Endothelial cell of umbilical vein (primary cell): ENCODE measurements around the gene GZF1.

ENCODE experiments used
- EZH2 ChIP-seq: IDR thresholded peaks from 2 replicates; pipeline ENCODE4 v1.6.1; 2012; ENCODE audit warnings: borderline replicate concordance, low read depth, mild to moderate bottlenecking, moderate library complexity, low read length, inconsistent platforms; ENCODE audit not compliant: severe bottlenecking
- FOS ChIP-seq: IDR thresholded peaks from 2 replicates; pipeline ENCODE4 v1.6.1; 2011; ENCODE audit warnings: mild to moderate bottlenecking, low read length, moderate library complexity, borderline replicate concordance; ENCODE audit not compliant: insufficient read depth
- MYC ChIP-seq: IDR thresholded peaks from one replicate; pipeline ENCODE4 v1.6.1; 2011; ENCODE audit warnings: mild to moderate bottlenecking, low read depth, low read length
- POLR2A ChIP-seq: IDR thresholded peaks from 2 replicates; pipeline ENCODE4 v1.6.1; 2012; ENCODE audit warnings: low read depth, mild to moderate bottlenecking, control low read depth, low read length
- TF ChIP-seq, protein P1 (sequence below), 2 donors: IDR thresholded peaks; 1 replicate in 1 of 2; 2 replicates in 1 of 2; pipeline ENCODE4 v1.5.1; 2011; ENCODE audit warnings: low read length in 2 of 2, mild to moderate bottlenecking in 2 of 2, moderate library complexity in 2 of 2, control low read depth in 1 of 2, inconsistent platforms in 1 of 2, low read depth in 1 of 2; ENCODE audit not compliant: insufficient read depth in 1 of 2; ENCODE audit errors: extremely low read depth in 1 of 2
- TF ChIP-seq, protein P2 (sequence below): IDR thresholded peaks from 2 replicates; pipeline ENCODE4 v1.6.1; 2011; ENCODE audit not compliant: insufficient read depth, insufficient read length

- no peak for TF ChIP-seq MYC
- TF ChIP-seq, protein P1, sequence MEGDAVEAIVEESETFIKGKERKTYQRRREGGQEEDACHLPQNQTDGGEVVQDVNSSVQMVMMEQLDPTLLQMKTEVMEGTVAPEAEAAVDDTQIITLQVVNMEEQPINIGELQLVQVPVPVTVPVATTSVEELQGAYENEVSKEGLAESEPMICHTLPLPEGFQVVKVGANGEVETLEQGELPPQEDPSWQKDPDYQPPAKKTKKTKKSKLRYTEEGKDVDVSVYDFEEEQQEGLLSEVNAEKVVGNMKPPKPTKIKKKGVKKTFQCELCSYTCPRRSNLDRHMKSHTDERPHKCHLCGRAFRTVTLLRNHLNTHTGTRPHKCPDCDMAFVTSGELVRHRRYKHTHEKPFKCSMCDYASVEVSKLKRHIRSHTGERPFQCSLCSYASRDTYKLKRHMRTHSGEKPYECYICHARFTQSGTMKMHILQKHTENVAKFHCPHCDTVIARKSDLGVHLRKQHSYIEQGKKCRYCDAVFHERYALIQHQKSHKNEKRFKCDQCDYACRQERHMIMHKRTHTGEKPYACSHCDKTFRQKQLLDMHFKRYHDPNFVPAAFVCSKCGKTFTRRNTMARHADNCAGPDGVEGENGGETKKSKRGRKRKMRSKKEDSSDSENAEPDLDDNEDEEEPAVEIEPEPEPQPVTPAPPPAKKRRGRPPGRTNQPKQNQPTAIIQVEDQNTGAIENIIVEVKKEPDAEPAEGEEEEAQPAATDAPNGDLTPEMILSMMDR (IDR thresholded peaks at IDR 0.05; ENCODE audit: extremely low read depth in 1 of 2, insufficient read depth in 1 of 2, low read depth in 1 of 2, low read length in 2 of 2) = no peak
- TF ChIP-seq POLR2A = no peak
- TF ChIP-seq, protein P2, sequence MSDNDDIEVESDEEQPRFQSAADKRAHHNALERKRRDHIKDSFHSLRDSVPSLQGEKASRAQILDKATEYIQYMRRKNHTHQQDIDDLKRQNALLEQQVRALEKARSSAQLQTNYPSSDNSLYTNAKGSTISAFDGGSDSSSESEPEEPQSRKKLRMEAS = no peak
- no peak for TF ChIP-seq EZH2
- no peak for TF ChIP-seq FOS
These were observed 5.8 kb upstream of the GZF1 start for GRCh38 chr20:23356203-23356602.
